ENCODE measurements around the gene STN1. TPM values are rescaled to one million over a fixed set of nuclear protein-coding genes. Genes with fewer than 3 reads are reported as not detected.
"Not testable (repeated sequence)": the region's sequence is repeated elsewhere in the genome, so short reads cannot be mapped to it uniquely, and the experiment has no call there.

The STN1 gene
- total RNA-seq, 1 donor: 34.9 TPM

GRCh38 chr10:103849880-103850571 is 68.0 kb downstream of the STN1 start:
- TF ChIP-seq CTCF (IDR thresholded peaks at IDR 0.05; ENCODE audit: insufficient read depth, low read length): no peak
- DNase-seq (ENCODE audit: low read depth): peak; percentile 86
- H3K4me3 ChIP-seq (ENCODE audit: low read depth, low read length): peak overlapping the region; percentile 42

- peak overlapping the region; percentile 42 for H3K4me3 ChIP-seq (ENCODE audit: low read depth, low read length)
- no peak for TF ChIP-seq CTCF (IDR thresholded peaks at IDR 0.05; ENCODE audit: insufficient read depth, low read length)
- DNase-seq (ENCODE audit: low read depth): no peak
Observed at GRCh38 chr10:103849212-103849877, 68.6 kb downstream of the STN1 start.

- no peak for DNase-seq (ENCODE audit: low read depth)
- no peak overlapping the region for H3K4me3 ChIP-seq (ENCODE audit: low read depth, low read length)
- TF ChIP-seq CTCF (IDR thresholded peaks at IDR 0.05; ENCODE audit: insufficient read depth, low read length): peak; percentile 45
Observed at GRCh38 chr10:103847909-103848468, 70.0 kb downstream of the STN1 start.

GRCh38 chr10:103847346-103847745 is 70.6 kb downstream of the STN1 start:
- DNase-seq (ENCODE audit: low read depth): no peak
- no peak for TF ChIP-seq CTCF (IDR thresholded peaks at IDR 0.05; ENCODE audit: insufficient read depth, low read length)
- H3K4me3 ChIP-seq (ENCODE audit: low read depth, low read length): no peak overlapping the region

- TF ChIP-seq CTCF (IDR thresholded peaks at IDR 0.05; ENCODE audit: insufficient read depth, low read length): no peak
- DNase-seq (ENCODE audit: low read depth): no peak
- H3K4me3 ChIP-seq (ENCODE audit: low read depth, low read length): no peak overlapping the region
Observed at GRCh38 chr10:103845972-103846371, 72.0 kb downstream of the STN1 start.

GRCh38 chr10:103845346-103845745 is 72.6 kb downstream of the STN1 start:
- not testable (repeated sequence) for DNase-seq (ENCODE audit: low read depth); H3K4me3 ChIP-seq (ENCODE audit: low read depth, low read length)

- TF ChIP-seq CTCF (IDR thresholded peaks at IDR 0.05; ENCODE audit: insufficient read depth, low read length): no peak
- no peak overlapping the region for H3K4me3 ChIP-seq (ENCODE audit: low read depth, low read length)
- DNase-seq (ENCODE audit: low read depth): peak; percentile 91
Observed at GRCh38 chr10:103843854-103844570, 74.0 kb downstream of the STN1 start.

Data from fibroblast of the aortic adventitia (primary cell).